Heart right ventricle (tissue), 16 donors: Measurements from ENCODE around the gene RTF1. TPM values are rescaled to one million over a fixed set of nuclear protein-coding genes. Genes with fewer than 3 reads are reported as not detected.

Source experiments
- ATAC-seq, 8 donors: fragments of 200-7000 bp; cut with Tn5 transposase; one replicate each; pipeline ENCODE4 v1.9.1; 2020; ENCODE audit warnings: mild to moderate bottlenecking in 8 of 8, moderate library complexity in 8 of 8, moderate number of reproducible peaks in 1 of 8
- DNase-seq, 2 donors: peaks; one replicate each; pipeline ENCODE4 v3.0.0-alpha.2; 2020
- H3K27ac ChIP-seq, 10 donors: fragments of 200-600 bp; sonication (generic) in 2 of 10; one replicate each; pipeline versions ENCODE4 v1.5.0 to v1.8.0; 2020 to 2022; ENCODE audit warnings: mild to moderate bottlenecking in 3 of 10
- H3K27me3 ChIP-seq, 7 donors: fragments of 200-600 bp; one replicate each; pipeline ENCODE4 v1.8.0; 2021 to 2022; ENCODE audit warnings: mild to moderate bottlenecking in 2 of 7
- H3K36me3 ChIP-seq, 9 donors: fragments of 200-600 bp; sonication (generic) in 1 of 9; one replicate each; pipeline versions ENCODE4 v1.5.0 to v1.8.0; 2020 to 2022; ENCODE audit warnings: mild to moderate bottlenecking in 2 of 9
- H3K4me1 ChIP-seq, 9 donors: fragments of 200-600 bp; sonication (generic) in 1 of 9; one replicate each; pipeline versions ENCODE4 v1.5.0 to v1.8.0; 2020 to 2022; ENCODE audit warnings: mild to moderate bottlenecking in 4 of 9
- H3K4me3 ChIP-seq, 10 donors: fragments of 200-600 bp; sonication (generic) in 2 of 10; one replicate each; pipeline versions ENCODE4 v1.5.0 to v1.8.0; 2020 to 2022; ENCODE audit warnings: mild to moderate bottlenecking in 7 of 10, moderate library complexity in 2 of 10
- H3K9me3 ChIP-seq, 11 donors: fragments of 200-600 bp in 10 of 11; sonication (generic) in 2 of 11; one replicate each; pipeline versions ENCODE4 v1.5.0 to v1.8.0; 2013 to 2022; ENCODE audit warnings: mild to moderate bottlenecking in 2 of 11, control low read depth in 1 of 11, moderate library complexity in 1 of 11
- CTCF ChIP-seq, 9 donors: fragments of 200-600 bp; sonication (generic) in 2 of 9; IDR thresholded peaks; one replicate each; pipeline versions ENCODE4 v1.5.0 to v1.8.0; 2021 to 2022; ENCODE audit warnings: antibody characterized with exemption in 9 of 9, mild to moderate bottlenecking in 5 of 9, moderate library complexity in 1 of 9
- WGBS, 2 donors: extraction: QIAGEN DNeasy Blood & Tissue Kit; methylation state at CpG; one replicate each; pipeline ENCODE4 v1.1.7; 2013; ENCODE audit warnings: inconsistent platforms in 1 of 2; 5-methylcytosine and 5-hydroxymethylcytosine counted together
- intact Hi-C, 10 donors: fragments of 100-400 bp; cut with DNase I; formaldehyde crosslinking; loops; one replicate each; pipeline versions ENCODE4 v1.11.1 to v1.14.2; 2022
- polyA plus RNA-seq, 2 donors: library from polyadenylated mRNA; stranded (reverse); fragments of 200-250 nt; gene quantifications; one replicate each; pipeline ENCODE4 v1.2.3, GENCODE V29; 2013
- total RNA-seq, 10 donors: library from RNA; stranded (reverse); fragmentation: NEBNext Ultra II Directional in 3 of 10; extraction: Animal tissue kit (Norgen Biotek cat#: 25700) in 3 of 10; gene quantifications; one replicate each; pipeline versions ENCODE4 v1.2.1 to v1.2.4, GENCODE V29; 2021 to 2023
- donor health status: Arrhythmogenic right ventricular cardiomyopathy.
- donor health status: ischemic (EF 13 %, LVEDD 7.1; RV severe dilation, severe dysfunction).
- donor health status: healthy with polysubstance abuse.
- donor health status: DM: no; HTN: yes; CAD: no.
- donor health status: DM: no; HTN: no; CAD: no.
- donor health status: ischemic (EF 25% LVEDD 6.9; RV normal size, moderate dysfunction).
- donor health status: ischemic (EF 25% LVEDD 5.7; RV mildly dilated, moderate dysfunction).
- donor health status: healthy.
- donor health status: DM: yes; HTN: yes; CAD: no.
- donor health status: Ischemic cardiomyopathy.
- donor health status: ischemic (EF 35%, LVEDD 5.7; RV mildly dilated, moderate dysfunction).
- donor health status: nonischemic (EF 11% LVEDD 7.7; RV severe dilation, severe dysfunction).
- donor health status: DM: yes; HTN: yes; CAD: no.
- donor health status: PGD.
- donor health status: ischemic (EF 29% LVEDD 5.4; RV normal size, mild dysfunction).
- donor health status: nonischemic (EF 23%, LVEDD 6.1; RV moderate dilation, normal function).

Gene RTF1
- total and polyA plus RNA-seq, 12 donors = 10.8 to 38.0 (median 30.7) TPM

DNA sequence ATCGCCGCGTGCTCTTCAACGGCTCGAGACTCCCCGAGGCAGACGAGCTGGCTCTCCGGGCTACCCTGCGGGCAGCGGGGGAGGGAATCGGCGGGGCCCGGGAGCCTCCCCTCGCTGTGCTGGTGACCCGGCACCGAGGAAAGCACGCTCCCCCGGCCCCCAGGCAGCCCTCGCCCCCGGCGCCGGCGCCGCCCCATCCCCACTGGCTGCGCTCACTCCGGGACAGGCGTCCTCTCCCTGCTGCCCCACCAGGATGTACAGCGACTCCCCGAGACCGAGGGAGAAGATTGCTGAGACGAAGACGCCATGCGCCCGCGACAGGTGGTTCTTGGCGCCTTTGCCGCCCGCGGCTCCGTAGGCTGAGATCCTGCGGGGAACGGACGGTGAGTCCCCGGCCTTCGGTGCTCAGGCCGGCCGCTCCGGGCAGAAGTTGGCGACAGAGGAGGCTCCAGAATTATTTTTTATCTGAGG lies 95.0 kb downstream of the RTF1 start:
- Histone ChIP-seq H3K36me3 (peaks cover 0 to 2% (median 0%) of the 10 kb centered on the region in 9 donors), H3K9me3 (no peaks in the 10 kb centered on the region), H3K27me3 (peaks cover 16 to 49% (median 32%) of the 10 kb centered on the region in 7 donors), H3K27ac (no peak overlapping the region), H3K4me1 (peaks cover 8 to 29% (median 27%) of the 10 kb centered on the region in 9 donors), H3K4me3 (peak overlapping the region in 9 of 10 donors; percentile 19 to 51 (median 42))
- 0 to 1% methylated on average over 43 to 49 of the region's 49 CpGs for WGBS, 2 donors
- TF ChIP-seq CTCF (IDR thresholded peaks at IDR 0.05) = no peak
- DNase-seq (no peak), ATAC-seq (no peak)
- intact Hi-C loops = no loop called here

DNA sequence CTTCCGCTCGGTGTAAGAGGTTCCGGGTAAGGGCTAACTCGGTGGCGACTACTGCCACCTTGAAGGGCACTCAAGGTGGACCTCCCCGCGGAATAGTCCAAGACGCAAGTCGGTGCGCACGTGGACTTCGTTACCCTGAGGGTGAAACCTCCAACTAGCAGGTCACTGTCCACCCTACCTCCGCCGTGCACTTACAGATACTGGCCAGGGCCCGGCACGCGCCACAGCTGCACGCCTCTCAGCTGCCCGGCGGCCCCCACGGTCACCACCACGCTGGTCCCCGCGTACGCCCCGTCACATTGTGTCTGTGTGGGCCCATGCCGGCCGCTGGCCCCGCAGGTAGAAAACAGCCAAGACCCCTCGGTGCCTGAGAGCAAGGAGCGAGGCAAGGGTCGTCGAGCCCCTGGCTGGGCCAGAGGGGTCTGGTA lies 95.6 kb downstream of the RTF1 start:
- ATAC-seq = peak in 3 of 8 donors; percentile 10 to 37 (median 20)
- intact Hi-C loops = no loop called here

GRCh38 chr15:41512940-41513505 lies 96.1 kb downstream of the RTF1 start:
- ATAC-seq = peak in 5 of 8 donors; percentile 36 to 59 (median 53)
- H3K9me3 ChIP-seq = no peaks in the 10 kb centered on the region
- peak in 1 of 2 donors; percentile 31 for DNase-seq
- intact Hi-C loops = no loop called here
- WGBS, 2 donors = 1 to 2% methylated on average over 40 of the region's 40 CpGs
- peak overlapping the region; percentile 19 to 51 (median 44) for H3K4me3 ChIP-seq
- H3K36me3 ChIP-seq = peaks cover 0 to 13% (median 0%) of the 10 kb centered on the region in 9 donors
- peaks cover 16 to 49% (median 32%) of the 10 kb centered on the region in 7 donors for H3K27me3 ChIP-seq
- no peak for TF ChIP-seq CTCF (IDR thresholded peaks at IDR 0.05)
- H3K27ac ChIP-seq = no peak overlapping the region
- H3K4me1 ChIP-seq = peaks cover 8 to 29% (median 27%) of the 10 kb centered on the region in 9 donors

More for the DNA sequence above, 95.6 kb downstream of the RTF1 start:
- 6% methylated on average over 33 of the region's 33 CpGs for WGBS, 2 donors
- Histone ChIP-seq H3K9me3 (no peaks in the 10 kb centered on the region), H3K36me3 (peaks cover 0 to 8% (median 0%) of the 10 kb centered on the region in 9 donors), H3K4me3 (peak overlapping the region; percentile 19 to 51 (median 44)), H3K27me3 (peaks cover 16 to 49% (median 32%) of the 10 kb centered on the region in 7 donors), H3K4me1 (peaks cover 8 to 29% (median 27%) of the 10 kb centered on the region in 9 donors), H3K27ac (no peak overlapping the region)
- TF ChIP-seq CTCF (IDR thresholded peaks at IDR 0.05) = no peak
- no peak for DNase-seq

DNA sequence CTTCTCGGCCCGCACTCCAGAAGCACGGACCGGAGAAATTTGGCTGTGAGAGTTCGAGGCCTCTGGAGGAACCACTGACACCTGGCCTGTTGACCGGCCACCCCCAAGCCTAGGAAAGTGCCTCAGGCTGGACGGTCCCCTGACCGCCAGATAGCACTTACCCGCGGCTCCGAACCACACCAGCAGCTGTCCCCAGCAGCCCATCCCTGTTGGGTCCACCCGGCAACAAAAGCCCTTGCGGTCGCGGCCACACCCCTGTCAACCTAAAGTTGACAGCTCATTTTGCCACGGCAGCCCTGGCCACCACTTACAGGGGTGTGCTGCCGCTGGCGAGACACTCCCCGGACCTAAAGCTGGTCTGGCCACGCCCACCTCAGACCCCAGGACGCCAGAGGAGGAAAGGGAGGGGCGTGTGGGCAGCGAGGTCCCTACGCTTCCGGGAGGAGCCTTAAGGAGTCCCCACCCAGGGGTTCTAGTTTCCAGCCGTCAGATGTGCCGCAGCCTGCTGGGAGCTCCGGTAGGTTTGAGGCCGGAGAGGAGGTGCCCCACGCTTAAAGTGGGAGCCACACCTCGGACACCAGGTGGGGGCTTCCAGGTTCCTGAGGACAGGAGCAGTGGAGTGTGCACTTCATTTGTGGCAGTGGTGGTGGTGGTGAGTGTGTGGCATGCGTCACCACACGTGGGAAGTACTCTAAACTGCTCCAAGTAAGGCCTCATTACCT lies 96.8 kb downstream of the RTF1 start, which contains the start of gene LTK:
TSS of gene LTK (minus strand) at position 322 of the 722 bp plus-strand sequence. CDS start at position 204, 118 bp downstream.
- intact Hi-C loops = no loop called here
- peaks cover 0 to 16% (median 0%) of the 10 kb centered on the region in 9 donors for H3K36me3 ChIP-seq
- no peak for TF ChIP-seq CTCF (IDR thresholded peaks at IDR 0.05)
- peak; percentile 30 to 65 (median 34) for ATAC-seq
- no peaks in the 10 kb centered on the region for H3K9me3 ChIP-seq
- DNase-seq = no peak
- no peak within 1 kb of the TSS for H3K27ac ChIP-seq
- H3K27me3 ChIP-seq = peaks cover 16 to 49% (median 32%) of the 10 kb centered on the region in 7 donors
- 8 to 9% methylated on average over 33 of the region's 33 CpGs for WGBS, 2 donors
- H3K4me3 ChIP-seq = peak within 1 kb of the TSS; percentile 19 to 51 (median 44)
- H3K4me1 ChIP-seq = peaks cover 8 to 29% (median 27%) of the 10 kb centered on the region in 9 donors
